A673 (cell line): Measurements from ENCODE around the gene MAP7D3. TPM values are rescaled to one million over a fixed set of nuclear protein-coding genes. Genes with fewer than 3 reads are reported as not detected.

ENCODE experiments used
- BruUV-seq: library from RNA; stranded (reverse); fragments of 400-500 nt; replicated peaks from 2 replicates; lab custom pipeline; 2021; lab: Mats Ljungman, UMichigan
- CTCF ChIA-PET: fragments of 300-600 bp; sonication (Branson Sonifier 250); formaldehyde crosslinking; loops from one replicate; lab custom pipeline; 2022; ENCODE audit warnings: antibody characterized with exemption; lab: Charles Lee
- POLR2A ChIA-PET: fragments of 300-600 bp; sonication (Branson Sonifier 250); formaldehyde crosslinking; loops from one replicate; lab custom pipeline; 2022; ENCODE audit warnings: antibody characterized with exemption; ENCODE audit not compliant: low non-redundant PET; lab: Charles Lee
- DNase-seq: peaks from one replicate; pipeline ENCODE4 v3.0.0-alpha.2; 2015; ENCODE audit warnings: low spot score
- H3K27ac ChIP-seq: fragments of 200-600 bp; sonication (generic); 2 replicates; pipeline ENCODE4 v1.5.1; 2016; ENCODE audit warnings: mixed run types, low read depth, mild to moderate bottlenecking, mixed read lengths, antibody characterized with exemption, low read length; ENCODE audit not compliant: poor library complexity, severe bottlenecking
- H3K27me3 ChIP-seq: fragments of 200-600 bp; sonication (generic); replicated peaks from 2 replicates; pipeline ENCODE4 v1.6.1; 2017; ENCODE audit warnings: mixed run types, low read depth, mild to moderate bottlenecking, mixed read lengths, antibody characterized with exemption, low read length; ENCODE audit not compliant: insufficient read depth, poor library complexity
- H3K36me3 ChIP-seq: fragments of 200-600 bp; sonication (generic); 2 replicates; pipeline ENCODE4 v1.6.1; 2016; ENCODE audit warnings: mixed run types, mild to moderate bottlenecking, mixed read lengths, antibody characterized with exemption, low read length; ENCODE audit not compliant: insufficient read depth, poor library complexity, severe bottlenecking
- H3K4me1 ChIP-seq: fragments of 200-600 bp; sonication (generic); 2 replicates; pipeline ENCODE4 v1.6.1; 2017; ENCODE audit warnings: mixed run types, mild to moderate bottlenecking, mixed read lengths, antibody characterized with exemption, low read length; ENCODE audit not compliant: insufficient read depth, poor library complexity, severe bottlenecking
- H3K4me3 ChIP-seq: fragments of 200-600 bp; sonication (generic); 2 replicates; pipeline ENCODE4 v1.5.1; 2016; ENCODE audit warnings: low read depth, mixed run types, mild to moderate bottlenecking, mixed read lengths, low read length; ENCODE audit not compliant: poor library complexity, severe bottlenecking
- H3K9me3 ChIP-seq: fragments of 200-600 bp; sonication (generic); 2 replicates; pipeline ENCODE4 v1.6.1; 2016; ENCODE audit warnings: mixed run types, low read depth, mild to moderate bottlenecking, mixed read lengths, antibody characterized with exemption, low read length; ENCODE audit not compliant: poor library complexity, severe bottlenecking
- EZH2 ChIP-seq: fragments of 200-600 bp; sonication (generic); IDR thresholded peaks from 2 replicates; pipeline ENCODE4 v1.6.1; 2017; ENCODE audit warnings: borderline replicate concordance, low read depth, mild to moderate bottlenecking, mixed read lengths, antibody characterized with exemption, low read length; ENCODE audit not compliant: poor library complexity, severe bottlenecking
- intact Hi-C: fragments of 100-400 bp; cut with micrococcal nuclease; formaldehyde crosslinking; loops from one replicate; pipeline ENCODE4 v1.10.0; 2022; ENCODE audit not compliant: unreplicated experiment
- total RNA-seq: library from RNA; stranded (reverse); gene quantifications from 2 replicates; pipeline ENCODE4 v1.2.3, GENCODE V29; 2021
- TF ChIP-seq, protein P1 (sequence below): fragments of 300-800, 200-600 bp; sonication (generic); conservative IDR thresholded peaks from 2 replicates; pipeline ENCODE4 v1.5.1; 2017; ENCODE audit warnings: low read depth, mild to moderate bottlenecking, antibody characterized with exemption, low read length, moderate library complexity, mixed read lengths

The MAP7D3 gene
- total RNA-seq, 1 experiment from 2014 or later, result 12.9 TPM

DNA sequence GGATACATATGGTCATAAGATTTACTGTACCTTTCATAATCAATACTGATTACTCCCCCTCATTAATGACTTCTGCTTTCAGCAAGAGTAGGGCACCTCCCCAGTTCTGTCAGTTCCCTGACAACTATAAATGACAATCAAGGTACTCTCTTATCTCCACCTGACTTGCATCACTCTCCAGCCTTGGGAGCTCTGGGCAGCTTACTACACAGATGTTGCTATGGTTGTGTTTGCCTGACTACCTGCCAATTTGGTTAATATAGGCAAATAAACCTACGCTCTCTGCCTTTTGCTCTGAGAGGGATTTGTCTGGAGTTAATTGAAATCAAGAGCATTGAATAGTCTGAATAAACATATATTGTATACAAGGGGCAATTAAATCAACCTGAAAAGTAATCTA, 22.8 kb upstream of the MAP7D3 start:
- no peaks in the 10 kb centered on the region for H3K9me3 ChIP-seq
- no peak overlapping the region for H3K4me3 ChIP-seq
- H3K4me1 ChIP-seq, result no peaks in the 10 kb centered on the region
- POLR2A ChIA-PET, result no interaction called here
- DNase-seq, result no peak
- no peaks in the 10 kb centered on the region for H3K27me3 ChIP-seq
- H3K36me3 ChIP-seq, result no peaks in the 10 kb centered on the region
- TF ChIP-seq, protein P1, sequence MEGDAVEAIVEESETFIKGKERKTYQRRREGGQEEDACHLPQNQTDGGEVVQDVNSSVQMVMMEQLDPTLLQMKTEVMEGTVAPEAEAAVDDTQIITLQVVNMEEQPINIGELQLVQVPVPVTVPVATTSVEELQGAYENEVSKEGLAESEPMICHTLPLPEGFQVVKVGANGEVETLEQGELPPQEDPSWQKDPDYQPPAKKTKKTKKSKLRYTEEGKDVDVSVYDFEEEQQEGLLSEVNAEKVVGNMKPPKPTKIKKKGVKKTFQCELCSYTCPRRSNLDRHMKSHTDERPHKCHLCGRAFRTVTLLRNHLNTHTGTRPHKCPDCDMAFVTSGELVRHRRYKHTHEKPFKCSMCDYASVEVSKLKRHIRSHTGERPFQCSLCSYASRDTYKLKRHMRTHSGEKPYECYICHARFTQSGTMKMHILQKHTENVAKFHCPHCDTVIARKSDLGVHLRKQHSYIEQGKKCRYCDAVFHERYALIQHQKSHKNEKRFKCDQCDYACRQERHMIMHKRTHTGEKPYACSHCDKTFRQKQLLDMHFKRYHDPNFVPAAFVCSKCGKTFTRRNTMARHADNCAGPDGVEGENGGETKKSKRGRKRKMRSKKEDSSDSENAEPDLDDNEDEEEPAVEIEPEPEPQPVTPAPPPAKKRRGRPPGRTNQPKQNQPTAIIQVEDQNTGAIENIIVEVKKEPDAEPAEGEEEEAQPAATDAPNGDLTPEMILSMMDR, result no peak
- no peak for TF ChIP-seq EZH2
- H3K27ac ChIP-seq, result no peak overlapping the region
- intact Hi-C loops, result no loop called here
- no TSS peak for BruUV-seq
- CTCF ChIA-PET, result no interaction called here

DNA sequence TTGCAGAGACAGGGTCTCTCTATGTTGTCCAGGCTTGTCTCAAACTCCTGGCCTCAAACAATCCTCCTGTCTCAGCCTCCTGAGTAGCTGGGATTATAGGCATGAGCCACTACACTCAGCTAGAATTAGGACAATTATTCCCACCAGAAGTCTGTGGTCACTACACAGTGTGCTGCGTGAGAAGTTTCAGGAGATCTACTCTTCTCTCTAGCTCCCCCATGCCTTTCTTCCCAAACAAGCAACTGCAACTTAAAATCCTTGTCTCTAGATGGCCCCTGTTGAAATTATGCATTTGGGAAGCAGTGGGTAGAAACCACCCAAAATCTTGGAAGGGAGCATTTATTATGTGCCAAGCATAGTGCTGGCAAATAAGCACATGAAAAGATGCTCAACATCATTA, 21.1 kb upstream of the MAP7D3 start:
- intact Hi-C loops, result no loop called here
- DNase-seq, result peak; percentile 28
- TF ChIP-seq EZH2, result no peak
- TF ChIP-seq, protein P1, result peak; percentile 36
- no peaks in the 10 kb centered on the region for H3K27me3 ChIP-seq
- no peak overlapping the region for H3K4me3 ChIP-seq
- no peaks in the 10 kb centered on the region for H3K4me1 ChIP-seq
- no peaks in the 10 kb centered on the region for H3K36me3 ChIP-seq
- POLR2A ChIA-PET, result no interaction called here
- no TSS peak for BruUV-seq
- CTCF ChIA-PET, result no interaction called here
- H3K9me3 ChIP-seq, result no peaks in the 10 kb centered on the region
- H3K27ac ChIP-seq, result no peak overlapping the region

DNA sequence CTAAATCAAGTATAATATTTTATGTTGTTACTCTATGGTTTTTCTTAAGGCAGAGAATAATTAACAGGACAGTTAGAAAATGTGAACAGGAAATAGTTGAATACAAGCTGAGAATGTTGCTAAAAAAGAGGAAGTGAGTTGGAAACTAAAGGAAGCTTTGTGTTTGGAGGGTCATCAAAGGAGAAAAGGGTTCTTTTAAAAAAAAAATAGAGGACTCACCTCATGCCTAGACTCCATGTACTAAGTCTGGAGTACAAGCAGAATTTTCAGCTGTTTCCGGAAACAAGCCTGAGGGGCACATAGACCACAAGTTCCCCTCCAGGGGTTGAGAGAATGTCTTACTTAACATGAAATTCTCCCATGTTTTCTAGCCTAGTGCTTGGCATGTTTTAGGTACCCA, 20.1 kb upstream of the MAP7D3 start:
- TF ChIP-seq EZH2, result no peak
- TF ChIP-seq, protein P1, result no peak
- Histone ChIP-seq H3K27ac (no peak overlapping the region), H3K27me3 (no peaks in the 10 kb centered on the region), H3K4me3 (no peak overlapping the region), H3K36me3 (no peaks in the 10 kb centered on the region), H3K9me3 (no peaks in the 10 kb centered on the region), H3K4me1 (no peaks in the 10 kb centered on the region)
- CTCF ChIA-PET, result no interaction called here
- DNase-seq, result no peak
- no TSS peak for BruUV-seq
- POLR2A ChIA-PET, result no interaction called here
- intact Hi-C loops, result no loop called here
